Progenitor cell of endocrine pancreas (in vitro differentiated cells): Measurements from ENCODE around the gene OOSP4A. TPM values are rescaled to one million over a fixed set of nuclear protein-coding genes. Genes with fewer than 3 reads are reported as not detected.

ENCODE experiments used
- DNase-seq: peaks from one replicate; pipeline ENCODE4 v3.0.0; 2021; ENCODE audit warnings: low spot score; ENCODE audit not compliant: unreplicated experiment
- H3K27ac Mint-ChIP-seq: 2 replicates; pipeline ENCODE4 v1.8.0; 2021; ENCODE audit warnings: mild to moderate bottlenecking, moderate library complexity, mixed read lengths
- H3K27me3 Mint-ChIP-seq: 2 replicates; pipeline ENCODE4 v1.8.0; 2021; ENCODE audit warnings: mixed read lengths
- H3K36me3 Mint-ChIP-seq: 2 replicates; pipeline ENCODE4 v1.8.0; 2022; ENCODE audit warnings: mixed read lengths; ENCODE audit not compliant: insufficient read depth
- H3K4me1 Mint-ChIP-seq: 2 replicates; pipeline ENCODE4 v1.8.0; 2021; ENCODE audit warnings: low read depth, mixed read lengths
- H3K4me3 Mint-ChIP-seq: 2 replicates; pipeline ENCODE4 v1.8.0; 2021; ENCODE audit warnings: low read depth, mild to moderate bottlenecking, moderate library complexity, mixed read lengths
- H3K9me3 Mint-ChIP-seq: 2 replicates; pipeline ENCODE4 v1.8.0; 2021; ENCODE audit warnings: low read depth, mixed read lengths
- CTCF ChIP-seq: fragments of 200-600 bp; sonication (generic); IDR thresholded peaks from one replicate; pipeline ENCODE4 v1.5.0; 2021; ENCODE audit warnings: antibody characterized with exemption, mild to moderate bottlenecking; ENCODE audit not compliant: unreplicated experiment
- total RNA-seq: library from RNA; stranded (reverse); gene quantifications from 2 replicates; pipeline ENCODE4 v1.2.1, GENCODE V29; 2021

Gene OOSP4A
- total RNA-seq, 1 donor from 2014 or later: not detected

- no peak for TF ChIP-seq CTCF
- Mint-ChIP-seq H3K4me1 (no peaks in the 10 kb centered on the region), H3K36me3 (peaks cover 4% of the 10 kb centered on the region), H3K27ac (no peak overlapping the region), H3K4me3 (no peak overlapping the region), H3K27me3 (no peaks in the 10 kb centered on the region), H3K9me3 (peaks cover 36% of the 10 kb centered on the region)
- no peak for DNase-seq
Observed at GRCh38 chr11:59992425-59992824, 28.6 kb downstream of the OOSP4A start.

- H3K27me3 Mint-ChIP-seq: no peaks in the 10 kb centered on the region
- no peaks in the 10 kb centered on the region for H3K36me3 Mint-ChIP-seq
- no peak overlapping the region for H3K4me3 Mint-ChIP-seq
- H3K27ac Mint-ChIP-seq: no peak overlapping the region
- no peaks in the 10 kb centered on the region for H3K4me1 Mint-ChIP-seq
- peaks cover 7% of the 10 kb centered on the region for H3K9me3 Mint-ChIP-seq
- TF ChIP-seq CTCF: no peak
- no peak for DNase-seq
Observed at GRCh38 chr11:59997800-59998199, 34.0 kb downstream of the OOSP4A start.

- no peak overlapping the region for H3K27ac Mint-ChIP-seq
- H3K9me3 Mint-ChIP-seq: no peaks in the 10 kb centered on the region
- no peak overlapping the region for H3K4me3 Mint-ChIP-seq
- DNase-seq: no peak
- H3K27me3 Mint-ChIP-seq: no peaks in the 10 kb centered on the region
- H3K4me1 Mint-ChIP-seq: no peaks in the 10 kb centered on the region
- no peak for TF ChIP-seq CTCF
- H3K36me3 Mint-ChIP-seq: no peaks in the 10 kb centered on the region
Observed at GRCh38 chr11:59999691-60000090, 35.9 kb downstream of the OOSP4A start.

GRCh38 chr11:60003729-60004128 lies 39.9 kb downstream of the OOSP4A start:
- Mint-ChIP-seq H3K9me3 (no peaks in the 10 kb centered on the region), H3K4me1 (no peaks in the 10 kb centered on the region), H3K4me3 (no peak overlapping the region), H3K36me3 (no peaks in the 10 kb centered on the region), H3K27ac (no peak overlapping the region), H3K27me3 (no peaks in the 10 kb centered on the region)
- no peak for TF ChIP-seq CTCF
- DNase-seq: no peak

GRCh38 chr11:60005360-60005759 lies 41.5 kb downstream of the OOSP4A start:
- H3K27ac Mint-ChIP-seq: no peak overlapping the region
- TF ChIP-seq CTCF: no peak
- peaks cover 6% of the 10 kb centered on the region for H3K9me3 Mint-ChIP-seq
- no peak for DNase-seq
- H3K4me3 Mint-ChIP-seq: no peak overlapping the region
- H3K27me3 Mint-ChIP-seq: no peaks in the 10 kb centered on the region
- H3K36me3 Mint-ChIP-seq: no peaks in the 10 kb centered on the region
- no peaks in the 10 kb centered on the region for H3K4me1 Mint-ChIP-seq
